GM19395 (cell line): ENCODE data around the gene ESRRB.

ENCODE experiments used
- ATAC-seq: cut with Tn5 transposase; IDR thresholded peaks from one replicate; pipeline ENCODE4 v1.9.1; 2021; ENCODE audit warnings: mild to moderate bottlenecking, moderate library complexity; ENCODE audit not compliant: unreplicated experiment

ESRRB gene

GRCh38 chr14:76375947-76376404, at the start of gene ESRRB:
Gene ESRRB, plus strand, starts transcription at chr14:76376137. Its CDS starts 265 bp downstream, at chr14:76376402.
- ATAC-seq = no peak

- ATAC-seq = no peak
These were observed 48.8 kb upstream of the ESRRB start for GRCh38 chr14:76326918-76327689.

GRCh38 chr14:76328457-76329137, 47.3 kb upstream of the ESRRB start:
- ATAC-seq = no peak

- ATAC-seq = no peak
These were observed 46.6 kb upstream of the ESRRB start for GRCh38 chr14:76329154-76329928.

- ATAC-seq = no peak
These were observed 46.0 kb upstream of the ESRRB start for GRCh38 chr14:76329951-76330350.

GRCh38 chr14:76330411-76331327, 45.3 kb upstream of the ESRRB start:
- ATAC-seq = no peak

- no peak for ATAC-seq
These were observed 44.5 kb upstream of the ESRRB start for GRCh38 chr14:76331328-76332011.

GRCh38 chr14:76333664-76334063, 42.3 kb upstream of the ESRRB start:
- no peak for ATAC-seq

- no peak for ATAC-seq
These were observed 41.6 kb upstream of the ESRRB start for GRCh38 chr14:76334316-76334715.

GRCh38 chr14:76336876-76337275, 39.1 kb upstream of the ESRRB start:
- no peak for ATAC-seq

GRCh38 chr14:76337635-76338545, 38.0 kb upstream of the ESRRB start:
- no peak for ATAC-seq

GRCh38 chr14:76339728-76340615, 36.0 kb upstream of the ESRRB start:
- no peak for ATAC-seq

GRCh38 chr14:76343386-76343785, 32.6 kb upstream of the ESRRB start:
- ATAC-seq = no peak

GRCh38 chr14:76346391-76347160, 29.4 kb upstream of the ESRRB start:
- no peak for ATAC-seq

GRCh38 chr14:76348898-76349297, 27.0 kb upstream of the ESRRB start:
- no peak for ATAC-seq

- ATAC-seq = no peak
These were observed 25.9 kb upstream of the ESRRB start for GRCh38 chr14:76349993-76350392.

- no peak for ATAC-seq
These were observed 25.3 kb upstream of the ESRRB start for GRCh38 chr14:76350671-76351070.
